CD4-positive, alpha-beta T cell (primary cell): ENCODE data around the gene SYCP3. TPM values are rescaled to one million over a fixed set of nuclear protein-coding genes. Genes with fewer than 3 reads are reported as not detected.

Experiments used
- ATAC-seq: fragments of 200-7000 bp; cut with Tn5 transposase; one replicate; pipeline ENCODE4 v1.10.0; 2022; ENCODE audit warnings: mild to moderate bottlenecking; ENCODE audit not compliant: poor library complexity
- CTCF ChIA-PET: fragments of 350-600 bp; sonication (Branson Sonifier 250); formaldehyde crosslinking; loops from one replicate; lab custom pipeline; 2021; ENCODE audit warnings: antibody characterized with exemption, inconsistent platforms; lab: Charles Lee
- POLR2A ChIA-PET: fragments of 350-600 bp; sonication (Branson Sonifier 250); formaldehyde crosslinking; loops from one replicate; lab custom pipeline; 2021; ENCODE audit warnings: antibody characterized with exemption, inconsistent platforms; lab: Charles Lee
- DNase-seq, 14 experiments: peaks; one replicate each; pipeline ENCODE4 v3.0.0-alpha.2; 2013 to 2020; ENCODE audit warnings: mixed read lengths in 2 of 14
- H3K27ac ChIP-seq, 2 donors: one replicate each; pipeline versions ENCODE4 v1.5.1 to v1.7.0; 2013; ENCODE audit warnings: low read length in 2 of 2, low read depth in 1 of 2, mild to moderate bottlenecking in 1 of 2
- H3K27me3 ChIP-seq, 2 experiments: 1 replicate in 1 of 2; 2 replicates in 1 of 2; pipeline versions ENCODE4 v1.6.1 to v1.7.0; 2013; ENCODE audit warnings: low read length in 2 of 2, control low read depth in 1 of 2, mild to moderate bottlenecking in 1 of 2, moderate library complexity in 1 of 2; ENCODE audit not compliant: insufficient read depth in 2 of 2, control insufficient read depth in 1 of 2
- H3K36me3 ChIP-seq: one replicate; pipeline ENCODE4 v1.6.1; 2013; ENCODE audit warnings: low read length, control low read depth; ENCODE audit not compliant: insufficient read depth
- H3K4me1 ChIP-seq: one replicate; pipeline ENCODE4 v1.6.1; 2013; ENCODE audit warnings: low read length, control low read depth; ENCODE audit not compliant: insufficient read depth
- H3K4me3 ChIP-seq: one replicate; pipeline ENCODE4 v1.5.1; 2013; ENCODE audit warnings: mild to moderate bottlenecking, low read length, moderate library complexity
- H3K9me3 ChIP-seq, 2 experiments: 1 replicate in 1 of 2; 2 replicates in 1 of 2; pipeline versions ENCODE4 v1.6.1 to v1.7.0; 2013; ENCODE audit warnings: low read length in 2 of 2, mild to moderate bottlenecking in 2 of 2, control low read depth in 1 of 2, moderate library complexity in 1 of 2; ENCODE audit not compliant: control insufficient read depth in 1 of 2, insufficient read depth in 1 of 2
- H3K27ac Mint-ChIP-seq: one replicate; pipeline ENCODE4 v1.8.0; 2020; ENCODE audit warnings: mixed read lengths
- H3K27me3 Mint-ChIP-seq: one replicate; pipeline ENCODE4 v1.8.0; 2021; ENCODE audit warnings: mixed read lengths
- H3K36me3 Mint-ChIP-seq: one replicate; pipeline ENCODE4 v1.8.0; 2021; ENCODE audit warnings: low read depth, mixed read lengths
- H3K4me1 Mint-ChIP-seq: one replicate; pipeline ENCODE4 v1.8.0; 2021; ENCODE audit warnings: low read depth, mixed read lengths
- H3K4me3 Mint-ChIP-seq: one replicate; pipeline ENCODE4 v1.8.0; 2020; ENCODE audit warnings: mild to moderate bottlenecking, mixed read lengths
- H3K9me3 Mint-ChIP-seq: one replicate; pipeline ENCODE4 v1.8.0; 2020; ENCODE audit warnings: mixed read lengths
- intact Hi-C, 2 experiments: fragments of 100-400 bp; cut with DNase I in 1 of 2; cut with micrococcal nuclease in 1 of 2; formaldehyde crosslinking; loops; one replicate each; pipeline versions ENCODE4 v1.15.1 to v1.9.0; 2023 to 2025; cut with DNase I, micrococcal nuclease
- polyA plus RNA-seq, 2 donors: library from polyadenylated mRNA; unstranded; fragments of 120-200 nt; gene quantifications; one replicate each; pipeline ENCODE4 v1.2.1, GENCODE V29; 2013
- total RNA-seq, 174 experiments: library from RNA in 2 of 174; stranded (reverse) in 2 of 174; gene quantifications; one replicate each; pipeline ENCODE4 v1.2.3 and lab custom pipeline; 2021 to 2026
- TF ChIP-seq, protein P1 (sequence below): fragments of 200-600 bp; IDR thresholded peaks from one replicate; pipeline ENCODE4 v1.8.0; 2022; ENCODE audit warnings: antibody characterized with exemption, mild to moderate bottlenecking

The SYCP3 gene
- total RNA-seq (under 1 TPM; 0.22 to 0.34 TPM), total RNA-seq (lab: John Stamatoyannopoulos, UW) (0 to 2.7 (median 0.43) reads per million in 172 experiments)
- 0.20 TPM for polyA plus RNA-seq (2013, experiment 1 of 2)
- polyA plus RNA-seq (2013, experiment 2 of 2) = 0.54 TPM

DNA sequence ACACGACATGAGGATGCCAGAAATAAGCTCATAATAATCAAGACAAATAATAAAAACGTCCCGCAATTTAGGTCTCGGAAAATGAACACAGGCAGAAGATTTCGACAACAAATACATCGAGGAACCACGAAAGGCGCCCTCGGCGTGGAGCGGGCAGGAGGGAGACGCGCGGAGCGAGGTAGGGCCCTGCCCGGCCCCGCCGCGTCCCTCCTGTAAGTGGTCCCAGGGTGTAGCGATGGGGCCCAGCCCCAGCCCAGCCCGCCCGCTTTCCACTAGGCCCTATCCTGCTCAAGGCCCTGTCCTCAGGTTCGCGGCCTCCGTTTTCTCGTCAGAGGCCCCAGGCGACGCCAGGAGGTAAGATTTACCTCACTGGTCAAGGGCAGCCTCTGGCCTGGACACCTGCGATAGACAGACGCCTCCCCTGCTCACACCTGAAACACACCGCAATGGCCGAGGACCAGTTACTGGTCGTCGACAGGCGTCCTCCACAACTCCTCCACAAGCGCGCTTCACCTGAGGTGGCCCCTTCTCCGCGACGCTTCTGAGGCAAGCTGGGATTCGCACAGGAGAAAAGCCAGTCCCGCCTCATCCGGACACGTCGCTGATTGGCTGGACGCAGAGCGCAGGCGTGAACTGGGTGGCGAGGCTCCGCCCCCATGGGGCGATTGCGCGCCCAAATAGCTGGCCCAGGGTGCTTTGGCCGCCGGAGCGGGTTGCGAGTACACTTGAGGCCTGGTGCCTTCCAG lies at the start of gene SYCP3:
SYCP3 (minus strand) TSS at position 543 of the 746 bp plus-strand sequence. CDS start 1,527 bp downstream, outside the sequence.
- H3K27ac Mint-ChIP-seq = no peak within 1 kb of the TSS
- peaks cover 3% of the 10 kb centered on the region for H3K4me1 Mint-ChIP-seq
- H3K27ac ChIP-seq = no peak within 1 kb of the TSS
- intact Hi-C loops = no loop called here
- TF ChIP-seq, protein P1, sequence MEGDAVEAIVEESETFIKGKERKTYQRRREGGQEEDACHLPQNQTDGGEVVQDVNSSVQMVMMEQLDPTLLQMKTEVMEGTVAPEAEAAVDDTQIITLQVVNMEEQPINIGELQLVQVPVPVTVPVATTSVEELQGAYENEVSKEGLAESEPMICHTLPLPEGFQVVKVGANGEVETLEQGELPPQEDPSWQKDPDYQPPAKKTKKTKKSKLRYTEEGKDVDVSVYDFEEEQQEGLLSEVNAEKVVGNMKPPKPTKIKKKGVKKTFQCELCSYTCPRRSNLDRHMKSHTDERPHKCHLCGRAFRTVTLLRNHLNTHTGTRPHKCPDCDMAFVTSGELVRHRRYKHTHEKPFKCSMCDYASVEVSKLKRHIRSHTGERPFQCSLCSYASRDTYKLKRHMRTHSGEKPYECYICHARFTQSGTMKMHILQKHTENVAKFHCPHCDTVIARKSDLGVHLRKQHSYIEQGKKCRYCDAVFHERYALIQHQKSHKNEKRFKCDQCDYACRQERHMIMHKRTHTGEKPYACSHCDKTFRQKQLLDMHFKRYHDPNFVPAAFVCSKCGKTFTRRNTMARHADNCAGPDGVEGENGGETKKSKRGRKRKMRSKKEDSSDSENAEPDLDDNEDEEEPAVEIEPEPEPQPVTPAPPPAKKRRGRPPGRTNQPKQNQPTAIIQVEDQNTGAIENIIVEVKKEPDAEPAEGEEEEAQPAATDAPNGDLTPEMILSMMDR = no peak
- ChIA-PET CTCF (no interaction called here), POLR2A (no interaction called here)
- H3K9me3 Mint-ChIP-seq = no peaks in the 10 kb centered on the region
- no peaks in the 10 kb centered on the region for H3K27me3 Mint-ChIP-seq
- H3K36me3 Mint-ChIP-seq = peaks cover 22% of the 10 kb centered on the region
- H3K9me3 ChIP-seq = peaks cover 0 to 11% of the 10 kb centered on the region in 2 experiments
- H3K4me3 ChIP-seq = no peak within 1 kb of the TSS
- ATAC-seq = no peak
- H3K36me3 ChIP-seq = peaks cover 9% of the 10 kb centered on the region
- DNase-seq = peak in 1 of 14 experiments; percentile 8
- H3K4me1 ChIP-seq = peaks cover 6% of the 10 kb centered on the region
- no peak within 1 kb of the TSS for H3K4me3 Mint-ChIP-seq
- no peaks in the 10 kb centered on the region for H3K27me3 ChIP-seq

DNA sequence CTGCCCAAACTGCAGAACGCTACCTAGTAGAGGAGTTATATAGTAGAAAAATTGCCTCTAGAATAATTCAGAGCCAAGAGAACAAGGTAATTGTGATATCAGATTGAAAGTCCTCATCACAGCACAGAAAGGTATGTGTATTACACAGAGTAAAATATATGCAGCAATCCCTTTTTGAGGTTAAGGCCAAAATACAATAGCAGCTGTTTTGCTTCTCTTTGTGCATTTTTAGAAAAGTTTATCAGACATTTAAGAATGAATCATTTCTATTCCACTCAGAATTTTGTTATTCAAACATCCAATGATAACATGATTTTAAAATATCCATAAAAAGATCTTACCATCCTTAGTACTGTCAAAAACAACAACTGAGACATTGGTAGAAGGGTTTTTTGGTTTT lies 46.4 kb upstream of the SYCP3 start:
- DNase-seq (no peak), ATAC-seq (no peak)
- Histone ChIP-seq H3K4me3 (no peak overlapping the region), H3K36me3 (peaks cover 44% of the 10 kb centered on the region), H3K27ac (no peak overlapping the region), H3K9me3 (no peaks in the 10 kb centered on the region), H3K4me1 (no peaks in the 10 kb centered on the region), H3K27me3 (no peaks in the 10 kb centered on the region)
- ChIA-PET CTCF (interaction anchor here (2.0 to 3.3 kb wide), 2 partner anchors 12 to 45 kb away, joined by 6 to 8 read pairs; partner anchors contain the start of gene GNPTAB), POLR2A (no interaction called here)
- H3K4me3 Mint-ChIP-seq = no peak overlapping the region
- no peaks in the 10 kb centered on the region for H3K4me1 Mint-ChIP-seq
- H3K36me3 Mint-ChIP-seq = peaks cover 84% of the 10 kb centered on the region
- H3K9me3 Mint-ChIP-seq = no peaks in the 10 kb centered on the region
- no peak overlapping the region for H3K27ac Mint-ChIP-seq
- TF ChIP-seq, protein P1 = no peak
- no peaks in the 10 kb centered on the region for H3K27me3 Mint-ChIP-seq
- intact Hi-C loops = no loop called here

DNA sequence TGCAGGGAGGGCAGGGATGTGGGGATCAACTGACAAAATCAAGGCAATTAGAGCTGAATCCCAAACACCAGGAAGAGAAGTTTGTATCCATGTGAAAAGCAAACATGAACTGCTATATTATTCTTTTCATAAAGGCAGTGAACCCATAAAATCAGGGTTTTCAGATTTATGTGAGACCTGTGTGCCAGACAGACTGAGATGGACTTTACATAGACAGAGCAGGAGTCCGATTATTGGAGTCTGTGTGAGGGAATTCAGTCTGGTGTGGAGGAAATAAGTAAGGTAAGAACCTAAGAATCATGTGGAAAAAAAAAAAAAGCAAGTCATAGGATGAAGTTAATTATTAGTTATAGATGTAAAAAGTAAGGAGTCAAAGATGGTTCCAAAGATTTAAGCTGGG lies 45.1 kb upstream of the SYCP3 start:
- CTCF ChIA-PET = interaction anchor here (0.7 to 3.3 kb wide), 4 partner anchors 11 to 55 kb away, joined by 3 to 8 read pairs (median 5); partner anchors contain the start of gene GNPTAB
- Mint-ChIP-seq H3K9me3 (no peaks in the 10 kb centered on the region), H3K27me3 (no peaks in the 10 kb centered on the region), H3K4me3 (no peak overlapping the region), H3K36me3 (peaks cover 84% of the 10 kb centered on the region), H3K27ac (no peak overlapping the region), H3K4me1 (no peaks in the 10 kb centered on the region)
- TF ChIP-seq, protein P1 = no peak
- no peak overlapping the region for H3K27ac ChIP-seq
- no peaks in the 10 kb centered on the region for H3K9me3 ChIP-seq
- POLR2A ChIA-PET = no interaction called here
- ATAC-seq = no peak
- intact Hi-C loops = no loop called here
- no peaks in the 10 kb centered on the region for H3K4me1 ChIP-seq
- no peak for DNase-seq
- H3K27me3 ChIP-seq = no peaks in the 10 kb centered on the region
- H3K36me3 ChIP-seq = peaks cover 44% of the 10 kb centered on the region
- H3K4me3 ChIP-seq = no peak overlapping the region
